ENCODE results near the gene CDC42BPA.
A peak's percentile ranks its signal among the peaks of the same experiment; 100 is the strongest.

- TF ChIP-seq CTCF (IDR thresholded peaks at IDR 0.05), result no peak
- peak; percentile 9 for TF ChIP-seq POLR2A (IDR thresholded peaks at IDR 0.05)
Observed at GRCh38 chr1:226940029-226940805, 378.1 kb downstream of the CDC42BPA start, which contains the start of gene COQ8A.

Measured in testis (tissue), 2 donors.